Activated CD8-positive, alpha-beta memory T cell treated with anti-CD3 and anti-CD28 coated beads, Interleukin-2, amount 50 U/mL, for 24 hours (primary cell): ENCODE data around the gene SGCD.
"Not testable (repeated sequence)": the region's sequence is repeated elsewhere in the genome, so short reads cannot be mapped to it uniquely, and the experiment has no call there.

Source experiments
- DNase-seq: peaks from one replicate; pipeline ENCODE4 v3.0.0-alpha.2; 2020; ENCODE audit errors: extremely low read depth

The SGCD gene

GRCh38 chr5:156624686-156625085, 297.7 kb downstream of the SGCD start:
- no peak for DNase-seq

- no peak for DNase-seq
Measured at GRCh38 chr5:156628421-156628820, 301.5 kb downstream of the SGCD start.

- no peak for DNase-seq
Measured at GRCh38 chr5:156631005-156631404, 304.0 kb downstream of the SGCD start.

- DNase-seq: no peak
Measured at GRCh38 chr5:156634301-156634700, 307.3 kb downstream of the SGCD start.

- DNase-seq: no peak
Measured at GRCh38 chr5:156640691-156641241, 313.8 kb downstream of the SGCD start.

- no peak for DNase-seq
Measured at GRCh38 chr5:156641686-156642085, 314.7 kb downstream of the SGCD start.

GRCh38 chr5:156647034-156647451, 320.1 kb downstream of the SGCD start:
- DNase-seq: no peak

GRCh38 chr5:156654444-156654843, 327.5 kb downstream of the SGCD start:
- no peak for DNase-seq

GRCh38 chr5:156655732-156656131, 328.8 kb downstream of the SGCD start:
- DNase-seq: no peak

GRCh38 chr5:156664832-156665231, 337.9 kb downstream of the SGCD start:
- DNase-seq: not testable (repeated sequence)

GRCh38 chr5:156666686-156667085, 339.7 kb downstream of the SGCD start:
- not testable (repeated sequence) for DNase-seq

- DNase-seq: no peak
Measured at GRCh38 chr5:156667616-156668015, 340.7 kb downstream of the SGCD start.

- no peak for DNase-seq
Measured at GRCh38 chr5:156669416-156669815, 342.5 kb downstream of the SGCD start.

- DNase-seq: no peak
Measured at GRCh38 chr5:156670615-156671014, 343.7 kb downstream of the SGCD start.

GRCh38 chr5:156675395-156675794, 348.4 kb downstream of the SGCD start:
- no peak for DNase-seq

- DNase-seq: no peak
Measured at GRCh38 chr5:156677963-156678362, 351.0 kb downstream of the SGCD start.

- no peak for DNase-seq
Measured at GRCh38 chr5:156678484-156678883, 351.5 kb downstream of the SGCD start.

GRCh38 chr5:156680831-156681230, 353.9 kb downstream of the SGCD start:
- DNase-seq: no peak

- DNase-seq: no peak
Measured at GRCh38 chr5:156681265-156681664, 354.3 kb downstream of the SGCD start.

GRCh38 chr5:156682971-156683370, 356.0 kb downstream of the SGCD start:
- no peak for DNase-seq

- no peak for DNase-seq
Measured at GRCh38 chr5:156683509-156683908, 356.5 kb downstream of the SGCD start.

GRCh38 chr5:156684216-156684615, 357.3 kb downstream of the SGCD start:
- no peak for DNase-seq

- DNase-seq: no peak
Measured at GRCh38 chr5:156685481-156685880, 358.5 kb downstream of the SGCD start.

GRCh38 chr5:156686380-156686779, 359.4 kb downstream of the SGCD start:
- no peak for DNase-seq
